Kidney glomerular epithelial cell (primary cell): Measurements from ENCODE around the gene SRPK2.

Source experiments
- DNase-seq: peaks from one replicate; lab custom pipeline; 2025; lab: John Stamatoyannopoulos, UW

SRPK2 gene

GRCh38 chr7:105191331-105191730 lies 197.4 kb downstream of the SRPK2 start:
- no peak for DNase-seq

DNA sequence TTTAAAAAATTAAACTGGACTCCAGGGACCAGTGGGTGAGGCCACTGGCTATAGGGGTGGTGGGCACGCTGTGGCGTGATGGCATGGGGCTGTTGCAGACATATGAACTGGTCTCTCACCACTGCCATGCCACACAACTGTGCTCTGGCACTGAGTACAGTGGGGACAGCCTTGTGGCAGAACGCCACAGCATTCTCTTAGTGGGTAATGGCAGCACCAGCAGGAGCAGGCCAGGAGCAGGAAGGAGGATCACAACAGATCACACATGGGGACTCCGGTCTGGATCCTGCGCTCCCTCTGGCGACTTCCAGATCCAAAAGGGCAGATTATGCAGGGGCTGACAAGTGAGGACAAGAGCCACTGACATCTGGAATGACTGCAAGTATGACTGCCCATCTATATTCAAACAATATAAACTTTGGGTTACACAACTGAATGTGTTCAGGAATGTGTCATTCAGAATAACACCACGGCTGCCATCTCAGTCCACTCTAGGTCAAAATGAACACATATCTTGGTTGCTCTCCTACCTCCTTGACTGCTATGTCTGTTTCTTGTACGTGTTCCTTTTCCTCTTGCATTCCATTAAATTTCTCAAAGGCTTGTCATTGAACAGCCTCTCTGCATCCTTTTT lies 198.7 kb downstream of the SRPK2 start:
- DNase-seq = no peak

GRCh38 chr7:105188201-105188600 lies 200.5 kb downstream of the SRPK2 start:
- DNase-seq = no peak

DNA sequence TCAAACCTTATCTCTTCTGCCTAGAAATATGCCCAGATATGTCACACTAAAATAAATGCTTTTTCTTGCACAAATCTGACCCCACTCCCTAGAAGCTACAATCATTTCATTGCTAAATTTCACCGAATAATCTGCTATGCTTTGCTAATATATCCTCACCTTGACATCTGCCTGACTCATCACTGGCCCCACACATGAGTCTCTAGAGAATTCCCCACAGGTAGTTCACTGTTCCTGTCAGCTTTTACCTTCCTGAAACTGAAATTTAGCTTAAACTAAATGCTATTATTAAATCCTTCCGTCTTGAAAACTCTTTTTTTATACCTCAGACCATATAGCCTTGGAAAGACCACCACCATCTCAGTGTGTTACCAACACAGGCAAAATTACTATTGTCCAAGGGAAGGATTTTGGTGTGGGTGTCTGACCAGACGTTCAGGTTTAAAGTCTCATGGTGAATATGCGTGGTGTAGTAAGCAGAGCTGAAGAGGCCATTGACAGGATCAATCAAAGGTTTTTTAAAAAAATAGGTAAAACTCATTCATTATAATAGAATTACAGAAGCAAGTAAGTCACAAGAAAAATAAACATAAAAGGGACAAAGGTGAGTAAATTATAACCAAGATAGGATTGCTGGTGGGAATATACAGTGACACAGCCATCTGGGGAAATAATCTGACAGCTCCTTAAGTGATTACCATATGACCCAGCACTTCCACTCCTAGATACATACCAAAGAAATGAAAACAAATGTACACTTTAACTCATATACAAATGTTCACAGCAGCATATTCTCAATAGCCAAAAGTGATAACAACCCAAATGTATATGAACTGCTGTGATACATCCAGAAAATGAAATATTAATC lies 201.2 kb downstream of the SRPK2 start:
- DNase-seq = no peak

- DNase-seq = no peak
Measured at GRCh38 chr7:105185290-105186010, 203.3 kb downstream of the SRPK2 start.

DNA sequence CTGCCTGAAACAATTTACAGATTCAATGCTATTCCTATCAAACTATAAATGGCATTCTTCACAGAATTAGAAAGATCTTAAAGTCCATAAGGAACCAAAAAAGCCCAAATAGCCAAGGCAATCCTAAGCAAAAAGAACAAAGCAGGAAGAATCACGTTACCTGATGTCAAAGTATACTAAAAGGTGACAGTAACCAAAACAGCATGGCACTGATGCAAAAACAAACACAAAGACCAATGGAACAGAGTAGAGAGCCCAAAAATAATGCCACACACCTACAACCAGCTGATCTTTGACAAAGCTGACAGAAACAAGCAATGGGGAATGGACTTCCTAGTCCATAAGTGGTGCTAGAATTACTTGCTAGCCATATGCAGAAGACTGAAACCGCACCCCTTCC lies 208.7 kb downstream of the SRPK2 start:
- no peak for DNase-seq

- DNase-seq = no peak
Measured at GRCh38 chr7:105178928-105179541, 209.7 kb downstream of the SRPK2 start.

GRCh38 chr7:105178177-105178576 lies 210.5 kb downstream of the SRPK2 start:
- DNase-seq = no peak

- no peak for DNase-seq
Measured at GRCh38 chr7:105177026-105177425, 211.7 kb downstream of the SRPK2 start.

- no peak for DNase-seq
Measured at GRCh38 chr7:105173586-105173985, 215.1 kb downstream of the SRPK2 start.

- DNase-seq = no peak
Measured at GRCh38 chr7:105164751-105165150, 224.0 kb downstream of the SRPK2 start.

DNA sequence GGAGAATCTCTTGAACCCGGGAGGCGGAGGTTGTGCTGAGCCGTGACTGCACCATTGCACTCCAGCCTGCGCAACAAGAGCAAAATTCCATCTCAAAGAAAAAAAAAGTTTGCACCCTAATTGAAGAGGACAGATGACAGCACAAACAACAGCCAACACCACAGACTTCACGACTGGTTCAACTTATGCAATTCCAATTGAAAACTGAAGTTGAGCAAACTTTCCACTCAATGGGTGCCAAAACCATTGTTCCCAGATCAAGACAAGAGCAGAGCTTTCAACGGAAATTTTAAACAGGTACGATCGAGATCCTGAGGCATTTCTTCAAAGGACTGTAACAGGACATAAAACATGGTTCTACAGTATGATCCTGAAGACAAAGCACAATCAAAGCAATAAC lies 225.0 kb downstream of the SRPK2 start:
- no peak for DNase-seq

DNA sequence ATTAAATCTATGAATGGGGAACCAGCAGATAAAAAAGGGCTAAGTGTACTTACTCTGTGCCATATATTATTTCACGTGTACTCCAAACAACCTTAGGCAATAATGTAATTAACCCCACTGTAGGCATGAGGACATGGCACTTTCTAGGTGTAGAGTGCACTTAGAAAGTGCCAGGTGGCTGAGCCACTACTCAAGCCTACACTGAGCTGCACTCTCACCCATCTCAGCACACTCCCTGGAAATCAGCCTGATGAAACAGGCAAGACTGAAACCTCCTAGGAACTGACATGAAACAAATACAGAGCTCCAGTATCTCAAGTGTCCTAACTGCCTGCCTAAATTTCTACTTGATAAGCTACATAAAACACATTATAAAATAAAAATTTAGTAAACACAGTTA lies 227.4 kb downstream of the SRPK2 start:
- no peak for DNase-seq

GRCh38 chr7:105157278-105157677 lies 231.4 kb downstream of the SRPK2 start:
- no peak for DNase-seq

DNA sequence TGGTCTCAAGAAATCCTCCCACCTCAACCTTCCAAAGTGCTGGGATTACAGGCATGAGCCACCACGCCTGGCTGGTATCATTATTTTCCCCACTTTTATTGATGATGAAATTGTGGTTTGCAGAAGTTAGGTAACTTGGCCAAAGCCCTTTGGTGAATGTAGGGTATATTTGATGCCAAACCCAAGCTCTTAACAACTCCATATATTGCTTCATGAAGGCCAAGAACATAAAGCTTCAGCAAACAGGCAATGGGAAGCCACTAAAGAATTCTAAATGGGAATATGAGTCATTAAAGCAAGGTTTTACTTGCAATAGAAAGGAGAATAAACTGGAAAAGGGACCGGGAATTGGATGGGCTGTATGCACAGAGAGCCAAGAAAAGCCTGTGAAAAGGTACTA lies 232.0 kb downstream of the SRPK2 start:
- DNase-seq = no peak

- DNase-seq = no peak
Measured at GRCh38 chr7:105154084-105154483, 234.6 kb downstream of the SRPK2 start.

- DNase-seq = no peak
Measured at GRCh38 chr7:105153531-105153930, 235.2 kb downstream of the SRPK2 start.

DNA sequence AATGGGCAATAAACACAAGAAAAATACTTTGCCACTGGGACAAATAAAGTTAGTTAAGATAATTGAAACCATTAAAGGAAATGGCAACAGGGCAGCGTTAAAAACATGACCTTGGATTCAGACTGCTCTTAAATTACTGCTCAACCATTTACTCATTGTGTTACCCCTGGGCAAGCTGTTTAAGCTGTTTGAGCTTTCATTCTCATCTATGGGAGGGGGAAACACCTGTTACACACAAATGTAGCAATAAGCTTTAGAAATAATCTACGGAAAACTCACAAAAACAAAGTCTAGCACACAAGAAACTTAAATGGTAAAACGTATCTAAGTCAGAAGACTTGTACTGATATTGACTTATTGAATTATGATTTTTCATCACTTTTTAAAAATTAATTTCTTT lies 237.6 kb downstream of the SRPK2 start:
- DNase-seq = no peak

DNA sequence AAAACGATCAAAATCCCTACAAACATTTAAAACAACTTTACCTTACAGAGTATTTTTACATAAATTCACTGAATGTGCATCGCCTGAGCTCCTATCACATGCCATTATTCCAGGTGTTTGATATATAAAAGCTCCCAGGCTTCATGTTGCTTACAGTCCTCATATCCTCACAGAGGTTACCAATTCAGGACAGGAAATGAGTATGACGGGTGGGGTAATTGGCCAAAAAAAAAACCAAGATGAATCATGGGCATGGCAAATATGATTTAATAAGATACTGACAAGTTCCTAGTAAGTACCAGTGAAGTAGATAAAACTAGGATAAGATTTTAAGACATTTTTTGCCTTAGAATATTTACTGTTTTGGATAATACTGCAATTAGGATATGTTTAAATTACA lies 238.9 kb downstream of the SRPK2 start:
- DNase-seq = no peak

DNA sequence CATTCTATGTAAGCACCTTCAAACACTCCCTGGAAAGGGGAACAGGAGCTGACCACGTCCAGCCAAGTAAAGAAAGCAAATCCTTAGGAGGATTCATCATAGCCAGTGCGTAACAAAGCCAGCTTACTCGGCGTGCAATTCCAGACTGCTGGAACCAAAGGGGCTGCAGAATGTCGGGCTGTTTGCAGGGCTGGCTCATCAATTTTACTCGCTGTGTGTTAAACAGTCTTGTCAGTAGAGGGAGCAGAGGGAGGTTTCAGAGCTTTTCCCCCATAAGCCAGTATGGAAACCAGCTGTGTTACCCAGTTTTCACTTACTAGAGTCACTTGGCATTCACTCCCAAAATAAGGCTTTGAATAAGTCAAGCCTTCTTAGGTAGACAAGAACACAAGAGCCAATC lies 247.7 kb downstream of the SRPK2 start:
- no peak for DNase-seq

DNA sequence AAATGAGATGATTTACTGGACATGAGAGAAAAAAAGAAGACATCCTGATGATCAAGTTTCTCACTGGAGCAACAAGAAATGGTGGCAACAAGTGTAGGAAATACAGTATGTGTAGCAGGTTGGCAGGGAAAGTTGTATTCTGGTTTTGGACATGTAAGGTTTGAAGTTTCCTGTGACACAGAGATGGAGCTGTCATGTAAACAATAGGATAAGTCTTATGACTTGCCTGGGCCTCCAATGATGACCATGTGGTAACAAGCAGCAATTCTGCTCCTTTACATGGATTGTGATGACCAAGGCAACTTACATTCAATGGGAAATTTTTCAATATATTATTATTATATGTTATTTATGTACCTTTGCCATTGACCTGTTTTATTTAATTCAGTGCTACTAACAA lies 249.3 kb downstream of the SRPK2 start:
- DNase-seq = no peak

GRCh38 chr7:105137898-105138297 lies 250.8 kb downstream of the SRPK2 start:
- no peak for DNase-seq

GRCh38 chr7:105136221-105136620 lies 252.5 kb downstream of the SRPK2 start:
- DNase-seq = no peak
